ENCODE measurements around the gene OR52W1. TPM values are rescaled to one million over a fixed set of nuclear protein-coding genes. Genes with fewer than 3 reads are reported as not detected.

Gene OR52W1
- total and polyA plus RNA-seq, 10 of the 15 experiments (the other 5 are each of a cell fraction or from before 2014, with no cell fraction given), result not detected

- DNase-seq (ENCODE audit: low read depth, low spot score) (no peak), FAIRE-seq (no peak), ATAC-seq (no peak)
- intact Hi-C loops (cut with micrococcal nuclease; ENCODE audit: unreplicated experiment) (loop anchor here (10.0 kb wide), 2 partner anchors 246 to 506 kb away; partner anchors contain the start of genes ARFIP2 and TIMM10B), in situ Hi-C loops (cut with MboI) (no loop called here)
- POLR2A ChIA-PET, result no interaction called here
- no peak within 1 kb of the TSS for H3K4me2 ChIP-seq (ENCODE audit: control insufficient read depth, insufficient read depth)
- no peak within 1 kb of the TSS for H3K4me3 ChIP-seq
- H3K79me2 ChIP-seq (ENCODE audit: control insufficient read depth, insufficient read depth, low read length), result peaks cover 5% of the 10 kb centered on the region
- no peak within 1 kb of the TSS for H2AFZ ChIP-seq (ENCODE audit: control insufficient read depth, low read depth, low read length)
- 0% methylated on average over 1 of the region's 1 CpG for WGBS (ENCODE audit: insufficient coverage, insufficient replicate concordance, low lambda C conversion rate, missing lambda C conversion rate)
- SMC1A ChIA-PET (ENCODE audit: uncharacterized antibody, unreplicated experiment), result interaction anchor here (1.0 kb wide), 2 partner anchors 9 to 76 kb away, joined by 3 to 6 read pairs; no protein-coding TSS in a partner anchor
- TF ChIP-seq LARP7 (IDR thresholded peaks at IDR 0.05), result no peak
- TF ChIP-seq MXI1 (IDR thresholded peaks at IDR 0.05; ENCODE audit: low read depth, low read length), result no peak
- TF ChIP-seq STAT1 (conservative IDR thresholded peaks at IDR 0.05), result no peak
- no peak for TF ChIP-seq SP1 (IDR thresholded peaks at IDR 0.05; ENCODE audit: low read depth, low read length)
- no peak for TF ChIP-seq WRNIP1 (IDR thresholded peaks at IDR 0.05; ENCODE audit: borderline replicate concordance, low read depth, low read length)
- no peak for TF ChIP-seq ZNF274 (IDR thresholded peaks at IDR 0.05; ENCODE audit: insufficient read depth, insufficient read length)
- TF ChIP-seq BHLHE40 (IDR thresholded peaks at IDR 0.05; ENCODE audit: borderline replicate concordance in 1 of 2, low read depth in 2 of 2, low read length in 1 of 2), result no peak
- no peak for TF ChIP-seq HSF1 (IDR thresholded peaks at IDR 0.05; ENCODE audit: low read depth, low read length)
- no peak for TF ChIP-seq CREB1 (IDR thresholded peaks at IDR 0.05; ENCODE audit: low read depth)
- no peak for TF ChIP-seq NR2F1 (conservative IDR thresholded peaks at IDR 0.05)
- TF ChIP-seq SMAD1 (IDR thresholded peaks at IDR 0.05; ENCODE audit: low read depth, partially characterized antibody), result no peak
- no peak for TF ChIP-seq ZBED1 (IDR thresholded peaks at IDR 0.05; ENCODE audit: borderline replicate concordance)
- no peaks in the 10 kb centered on the region for H3K9me3 ChIP-seq (replicated peaks; ENCODE audit: control insufficient read depth, insufficient read depth, low read length)
- BruUV-seq (replicated peaks), result no TSS peak
- no peak within 1 kb of the TSS for H3K27ac ChIP-seq (ENCODE audit: control insufficient read depth, insufficient read depth)
- H3K4me1 ChIP-seq (ENCODE audit: control insufficient read depth, insufficient read depth, low read length), result no peaks in the 10 kb centered on the region
- H3K9ac ChIP-seq (ENCODE audit: control insufficient read depth, insufficient read depth, low read length), result no peak within 1 kb of the TSS
- no peaks in the 10 kb centered on the region for H3K27me3 ChIP-seq (replicated peaks in 1 of 2; ENCODE audit: control insufficient read depth in 2 of 2, insufficient read depth in 2 of 2, low read length in 1 of 2)
- CTCF ChIA-PET, result interaction anchor here (2.0 to 6.7 kb wide), 2 partner anchors 12 to 124 kb away, joined by 6 to 55 read pairs; no protein-coding TSS in a partner anchor
- H4K20me1 ChIP-seq (ENCODE audit: control insufficient read depth, insufficient read depth), result no peaks in the 10 kb centered on the region
- H3K36me3 ChIP-seq (ENCODE audit: control insufficient read depth in 2 of 2, insufficient read depth in 2 of 2, low read length in 1 of 2), result no peaks in the 10 kb centered on the region
- RAD21 ChIA-PET (ENCODE audit: unreplicated experiment), result no interaction called here
Measured at GRCh38 chr11:6238902-6239301, 39.9 kb downstream of the OR52W1 start, which contains the start of gene CNGA4. Gene CNGA4 (plus strand): TSS chr11:6239089. CDS start chr11:6239207, 118 bp downstream.

All from GM12878 (cell line).